SIG-M5 treated with dmso at 0.1 percent for 504 hours (cell line): ENCODE measurements around the gene LRRC34.

Experiments
- DNase-seq: peaks from one replicate; lab custom pipeline; 2025; ENCODE audit not compliant: unreplicated experiment; lab: John Stamatoyannopoulos, UW

LRRC34 gene

DNA sequence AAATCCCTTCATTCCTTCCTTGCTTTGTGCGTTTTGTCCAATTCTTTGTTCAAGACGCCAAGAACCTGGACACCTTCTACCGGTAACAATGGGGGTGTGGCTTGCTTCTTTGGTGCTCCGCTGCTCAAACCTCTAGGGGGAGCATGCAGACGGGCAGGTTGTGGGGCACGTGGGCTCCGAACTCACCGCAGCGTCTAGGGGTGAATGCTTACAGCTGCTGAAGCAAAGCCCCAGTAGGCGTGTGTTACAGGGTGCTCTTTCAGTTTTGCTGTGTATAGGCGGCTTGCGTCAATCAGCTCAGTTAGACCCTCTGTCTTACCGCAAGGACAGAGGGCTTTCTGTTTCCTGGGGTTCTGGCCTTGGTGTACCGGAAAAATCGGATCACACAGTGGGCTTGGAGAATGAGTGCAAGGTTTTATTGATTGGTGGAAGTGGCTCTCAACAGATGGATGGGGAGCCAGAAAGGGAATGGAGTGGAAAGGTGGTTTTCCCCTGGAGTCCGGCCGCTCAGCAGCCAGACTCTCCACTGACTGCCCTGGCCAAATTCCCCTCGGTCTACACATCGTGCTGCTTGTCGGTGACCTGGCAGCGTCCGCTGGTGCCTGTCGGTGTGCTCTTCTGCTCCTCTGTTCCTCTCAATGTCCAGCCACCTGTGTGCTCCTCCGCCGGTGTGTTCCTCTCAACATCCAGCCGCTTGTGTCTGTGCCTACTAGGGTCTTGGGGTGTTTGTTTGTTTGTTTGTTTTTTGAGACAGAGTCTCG, 1.2 kb upstream of the LRRC34 start:
- DNase-seq: peak; percentile 77

DNA sequence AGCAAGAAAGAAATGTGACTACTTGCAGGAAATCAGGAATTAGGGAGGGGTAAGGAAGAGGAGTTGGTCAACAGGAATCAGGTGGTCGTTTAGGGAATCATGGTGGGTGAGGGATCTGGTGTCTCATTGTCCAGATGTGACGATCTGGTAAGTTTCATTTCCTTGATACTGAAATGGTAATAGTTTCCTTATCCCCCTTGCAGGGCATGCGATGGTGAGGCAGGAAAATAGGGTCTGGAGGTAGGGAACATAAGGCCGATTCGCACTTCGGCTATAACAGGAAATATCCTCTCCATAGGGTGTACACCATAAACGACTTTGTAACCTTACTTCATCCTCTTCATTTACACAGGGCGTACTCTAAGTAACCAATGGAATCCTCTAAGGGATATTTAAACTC, 574 bp upstream of the LRRC34 start:
- DNase-seq: no peak

DNA sequence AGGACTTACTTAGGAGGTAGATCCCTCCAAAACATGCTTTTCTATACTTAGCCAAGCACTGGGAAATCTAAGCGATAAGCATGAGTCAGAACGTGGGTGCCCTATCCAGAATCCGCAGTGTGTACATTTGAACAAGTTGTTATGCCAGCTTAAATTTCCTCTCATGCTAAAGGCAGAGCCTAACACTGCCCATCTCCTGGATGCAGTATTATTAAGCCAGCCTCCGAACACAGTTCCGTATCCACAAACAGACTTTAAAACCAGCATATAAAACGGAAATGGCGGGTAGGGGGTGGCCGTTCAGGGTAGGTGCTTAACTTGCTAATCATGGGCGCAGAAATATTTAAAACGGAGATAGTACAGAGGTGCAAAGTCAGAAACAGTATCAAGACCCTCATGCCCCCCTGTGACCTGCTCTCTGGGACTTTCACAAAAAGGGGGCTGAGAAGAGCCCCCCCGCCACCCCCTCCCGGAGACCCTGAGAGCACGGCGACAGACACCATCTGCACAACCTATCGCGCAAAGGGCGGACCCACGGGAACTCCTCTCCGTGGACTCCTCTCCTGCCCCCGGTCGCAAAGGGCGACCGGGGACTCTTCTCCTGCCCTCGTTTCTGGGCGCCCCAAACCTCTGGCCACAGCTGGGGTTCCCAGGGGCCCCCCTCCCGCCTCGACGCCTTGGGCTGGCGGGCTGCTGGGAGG, 923 bp downstream of the LRRC34 start:
- DNase-seq: peak; percentile 50

DNA sequence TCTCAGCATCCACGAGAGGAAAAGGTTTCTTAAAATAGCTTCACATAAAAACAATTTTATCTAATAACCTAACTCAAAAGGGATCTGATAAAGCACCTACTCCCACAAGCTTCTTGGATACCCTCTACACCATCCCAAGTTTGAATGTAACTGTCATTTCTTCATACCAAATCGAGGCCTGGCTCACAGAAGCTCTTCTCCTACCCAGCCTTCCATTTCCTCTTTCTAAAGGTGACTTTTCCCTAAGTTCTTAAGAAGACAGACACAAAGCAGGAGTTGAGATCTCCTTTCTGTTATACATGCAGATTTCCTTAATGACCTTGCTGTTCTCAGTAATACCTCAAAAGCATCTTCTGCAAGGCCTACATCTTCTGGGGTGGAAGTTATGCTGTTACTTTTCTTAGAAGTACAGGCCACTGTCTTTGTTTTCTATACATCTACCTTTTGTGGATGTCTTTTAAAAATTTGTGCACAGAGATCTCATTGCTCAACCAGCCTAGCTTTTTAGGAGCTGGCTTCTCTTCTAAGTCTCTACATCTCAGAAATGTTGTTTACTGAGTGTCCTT, 3.4 kb downstream of the LRRC34 start:
- peak; percentile 29 for DNase-seq

DNA sequence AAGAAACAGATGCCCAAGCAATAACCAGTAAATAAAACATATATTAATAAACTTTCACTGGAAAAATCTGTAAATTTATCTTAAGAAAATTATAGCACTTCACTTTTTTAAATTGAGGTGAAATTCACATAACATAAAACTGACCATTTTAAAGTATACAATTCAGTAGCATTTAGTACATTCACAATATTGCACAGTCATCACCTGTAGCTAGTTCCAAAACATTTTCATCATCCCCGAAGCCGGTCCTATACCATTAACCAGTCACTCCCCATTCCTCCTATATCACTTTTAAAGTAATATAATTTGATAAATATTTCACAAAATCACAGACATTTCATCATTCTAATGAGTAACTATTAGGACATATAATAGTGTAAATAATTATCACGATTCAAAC, 8.0 kb downstream of the LRRC34 start:
- DNase-seq: no peak

DNA sequence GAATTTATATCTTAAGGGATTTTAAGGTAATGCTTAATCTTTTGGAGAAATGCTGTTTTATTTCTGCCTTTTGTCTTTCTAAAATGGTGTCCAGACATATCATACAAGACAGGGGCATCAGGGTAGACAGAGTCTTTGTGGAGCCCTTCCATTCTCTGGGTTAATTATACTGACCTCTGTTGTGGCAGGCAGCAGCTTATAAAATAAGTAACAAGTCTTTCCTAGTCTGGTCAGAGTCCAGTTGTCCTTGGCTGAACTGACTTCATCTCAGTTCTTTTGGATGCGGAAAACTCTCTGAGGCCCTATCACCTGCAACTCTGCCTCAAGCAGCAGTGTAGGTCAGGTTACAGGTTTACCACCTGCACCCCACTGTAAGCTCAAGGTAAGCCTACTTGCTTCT, 20.3 kb downstream of the LRRC34 start:
- DNase-seq: no peak

DNA sequence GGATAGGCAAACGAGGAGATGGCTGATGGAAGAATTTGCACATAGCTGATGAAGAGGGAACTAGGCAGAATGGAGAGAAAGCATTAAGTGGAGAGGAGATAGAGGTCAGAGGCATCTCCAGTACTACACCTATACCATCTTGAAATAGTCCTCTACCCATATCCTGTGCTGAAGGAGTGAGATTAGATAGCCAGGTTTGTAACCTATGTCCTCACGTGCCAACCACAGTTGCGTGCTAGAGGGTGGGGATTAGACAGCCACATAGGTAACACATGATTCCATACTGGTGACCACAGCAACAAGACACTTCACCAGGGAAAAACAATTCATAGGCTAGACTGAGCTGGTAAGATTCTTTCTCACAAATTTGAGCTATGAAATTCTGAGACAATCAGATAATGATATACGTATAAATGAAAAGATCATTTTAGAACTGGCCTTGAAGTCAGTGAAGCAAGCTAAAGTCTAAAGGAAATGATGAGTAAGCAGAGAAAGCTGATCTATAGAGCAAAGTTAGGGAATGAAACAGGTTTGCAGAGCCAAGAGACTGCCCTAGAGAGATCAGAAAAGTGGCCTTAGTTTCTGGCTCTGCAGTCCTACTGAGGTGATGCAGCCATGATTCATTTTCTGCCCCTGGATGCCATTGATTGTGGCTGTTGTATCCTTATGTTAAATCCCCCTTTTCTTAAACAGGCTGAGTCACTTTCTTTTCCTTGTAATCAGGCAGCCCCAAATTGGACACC, 21.8 kb downstream of the LRRC34 start:
- no peak for DNase-seq

DNA sequence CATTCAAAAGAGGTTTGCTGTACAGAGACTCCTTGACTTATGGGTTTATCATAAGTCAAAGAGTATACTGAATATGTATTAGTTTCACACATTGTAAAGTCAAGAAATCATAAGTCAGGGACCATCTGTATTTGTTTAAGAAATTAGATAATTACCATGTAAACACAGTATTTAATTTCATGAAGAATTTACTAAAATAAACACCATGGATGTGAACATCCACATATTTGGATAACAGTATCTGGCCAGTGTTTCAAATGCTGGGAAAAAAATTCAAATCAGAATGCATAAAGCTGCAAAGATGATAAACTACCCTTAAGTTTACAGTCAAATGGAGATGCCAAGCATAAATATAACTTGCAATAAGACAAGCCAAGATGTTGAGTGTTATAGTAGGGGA, 22.5 kb downstream of the LRRC34 start:
- no peak for DNase-seq

DNA sequence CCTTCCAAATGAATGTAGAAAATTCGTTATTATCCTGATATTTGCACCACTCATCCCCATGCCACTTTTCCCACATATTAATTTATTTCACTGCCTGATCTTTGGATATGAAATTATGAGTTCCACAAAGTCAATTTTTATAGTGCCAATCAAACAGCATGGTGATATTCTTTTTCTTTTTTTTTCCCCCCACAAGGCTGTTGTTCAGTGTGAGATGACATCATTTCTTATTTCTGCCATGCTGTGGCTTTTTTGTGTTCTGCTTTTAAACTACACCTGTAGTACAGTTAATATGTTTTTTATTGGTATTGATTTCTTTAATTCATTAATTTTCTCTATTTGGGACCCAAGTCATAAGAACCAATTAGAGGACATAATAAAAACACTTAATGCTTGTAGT, 24.9 kb downstream of the LRRC34 start:
- DNase-seq: no peak

DNA sequence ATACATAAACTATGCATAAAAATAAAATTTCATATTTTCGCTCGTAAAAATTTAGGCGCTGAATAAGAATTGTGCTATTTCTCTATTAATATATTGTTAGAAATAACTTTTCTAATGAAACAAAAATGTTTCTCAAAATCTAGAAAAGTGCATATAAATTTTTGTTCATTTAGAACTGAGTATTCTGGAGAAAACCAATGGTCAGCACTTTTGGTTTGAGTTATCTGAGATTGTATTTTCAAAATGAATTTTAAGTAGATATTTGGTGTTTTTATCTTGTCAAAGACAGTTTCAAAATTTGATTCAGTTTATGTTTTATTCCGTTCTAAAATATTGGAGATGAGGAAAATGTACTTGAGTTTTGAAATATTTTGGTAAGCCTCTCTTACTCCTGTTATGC, 25.6 kb downstream of the LRRC34 start:
- DNase-seq: no peak

DNA sequence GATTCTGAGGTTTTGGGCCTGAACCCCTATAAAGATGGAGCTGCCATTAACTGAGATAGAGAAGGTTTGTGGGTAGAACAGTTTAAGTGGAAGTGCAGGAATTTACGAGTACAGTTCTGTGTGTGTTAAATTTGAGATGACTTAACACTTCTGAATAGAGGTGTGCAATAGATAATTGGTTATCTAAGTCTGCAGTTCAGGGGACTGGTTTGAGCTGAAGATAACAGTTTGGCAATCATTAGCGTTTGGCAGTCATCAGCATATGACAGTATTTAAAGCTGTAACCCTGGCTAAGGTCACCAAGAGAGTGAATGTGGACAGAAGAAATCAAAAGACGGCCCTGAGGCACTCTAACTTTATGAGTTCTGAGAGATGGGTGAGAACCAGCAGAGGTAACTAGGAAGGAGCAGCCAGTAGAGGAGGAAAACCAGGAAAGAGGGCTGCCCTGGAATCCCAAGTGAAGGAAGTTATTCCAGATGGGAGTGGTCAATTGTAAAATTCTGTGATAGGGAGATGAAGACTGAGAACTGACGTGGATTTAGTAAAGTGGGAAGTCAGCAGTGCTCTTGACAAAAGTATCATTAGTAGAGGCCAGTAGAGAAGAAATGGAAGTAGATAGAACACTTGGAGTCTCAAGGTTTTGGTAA, 31.4 kb downstream of the LRRC34 start:
- DNase-seq: no peak

DNA sequence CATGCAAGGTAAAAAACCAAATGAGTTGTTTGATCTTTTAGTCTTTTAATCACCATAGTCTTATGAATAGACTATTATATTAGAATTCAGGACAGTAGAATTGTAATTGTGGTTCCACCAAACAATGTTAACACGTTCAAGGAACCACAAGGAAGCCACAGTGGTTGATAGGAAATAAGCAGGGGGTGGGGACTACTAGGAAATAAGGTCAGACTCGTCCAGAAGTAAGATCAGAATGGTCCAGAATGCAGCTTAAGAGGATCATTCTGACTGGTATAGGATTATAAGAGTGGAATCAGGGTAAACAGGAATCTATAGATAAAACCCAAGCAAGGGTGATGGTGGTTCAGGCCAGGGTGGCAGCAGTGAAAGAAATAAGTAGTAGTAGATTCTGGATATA, 32.0 kb downstream of the LRRC34 start:
- no peak for DNase-seq

DNA sequence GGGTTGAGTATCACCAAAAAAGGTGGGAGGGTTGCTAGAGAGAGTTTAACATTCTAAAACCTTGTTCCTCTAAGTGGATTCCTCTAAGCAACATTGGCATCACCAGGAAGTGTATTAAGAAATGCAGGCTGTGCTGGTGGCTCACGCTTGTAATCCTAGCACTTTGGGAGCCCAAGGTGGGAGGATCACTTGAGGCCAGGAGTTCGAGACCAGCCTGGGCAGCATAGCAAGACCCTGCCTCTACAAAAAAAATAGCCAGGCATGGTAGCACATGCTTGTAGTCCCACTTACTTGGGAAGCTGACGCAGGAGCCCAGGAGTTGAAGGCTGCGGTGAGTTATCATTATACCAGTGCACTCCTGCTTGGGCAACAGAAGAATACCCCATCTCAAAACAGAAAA, 34.9 kb downstream of the LRRC34 start:
- DNase-seq: no peak

DNA sequence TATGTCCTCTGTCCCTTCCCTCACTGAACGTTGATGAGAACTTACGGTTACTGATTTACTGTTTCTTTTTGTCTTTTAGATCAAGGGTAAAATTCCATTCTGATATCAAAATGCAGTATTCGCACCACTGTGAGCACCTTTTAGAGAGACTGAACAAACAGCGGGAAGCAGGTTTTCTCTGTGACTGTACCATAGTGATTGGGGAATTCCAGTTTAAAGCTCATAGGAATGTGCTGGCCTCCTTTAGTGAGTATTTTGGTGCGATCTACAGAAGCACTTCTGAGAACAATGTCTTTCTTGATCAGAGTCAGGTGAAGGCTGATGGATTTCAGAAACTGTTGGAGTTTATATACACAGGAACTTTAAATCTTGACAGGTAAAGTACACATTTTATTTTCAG, 38.5 kb downstream of the LRRC34 start:
- no peak for DNase-seq

DNA sequence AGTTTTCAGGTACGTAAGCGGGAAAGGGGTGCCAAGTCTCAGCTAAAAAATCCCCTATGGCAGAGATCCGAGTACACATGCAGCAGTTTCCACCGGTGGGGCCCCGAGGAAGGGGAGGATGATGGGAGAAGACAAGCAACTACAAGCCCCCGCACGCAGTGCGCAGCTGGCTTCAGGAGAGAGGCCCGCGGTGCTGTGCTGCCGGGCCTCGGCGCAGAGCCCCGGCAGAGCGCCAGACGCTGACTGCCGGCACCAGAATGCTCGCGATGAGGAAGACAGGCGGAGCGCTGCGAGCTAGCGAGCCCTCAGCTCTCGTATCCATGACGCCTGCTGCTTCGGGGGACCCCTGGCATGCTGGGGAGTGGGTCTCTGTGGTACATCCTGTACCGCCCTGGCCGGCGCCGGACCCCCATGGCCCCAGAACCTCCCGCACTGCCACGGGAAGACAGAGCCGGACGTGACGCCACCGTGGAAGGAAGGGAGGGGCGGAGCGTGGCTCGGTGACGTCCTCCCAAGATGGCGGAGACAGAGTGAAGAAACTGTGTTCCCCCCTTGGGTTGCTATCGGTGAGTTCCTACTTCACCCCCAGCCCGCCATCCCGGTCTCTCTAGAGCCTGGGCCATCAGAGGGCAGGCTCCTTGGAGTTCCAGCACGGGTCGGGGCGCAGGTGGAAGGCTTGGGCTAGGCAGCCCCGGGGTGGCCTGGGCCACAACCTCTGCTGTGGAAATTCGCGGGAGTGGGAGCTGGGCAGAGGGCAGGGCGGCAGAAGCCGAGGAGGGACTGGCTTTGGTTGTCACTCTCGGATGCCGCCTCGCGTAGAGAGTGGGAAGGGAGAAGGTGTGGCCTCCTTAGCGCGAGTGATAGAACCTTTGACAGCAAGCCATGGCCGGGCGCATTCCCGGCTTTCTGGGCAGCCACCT, 39.5 kb downstream of the LRRC34 start, which contains the start of gene MYNN:
TSS of gene MYNN (plus strand) at position 500 of the 920 bp plus-strand sequence. CDS start 900 bp downstream, outside the sequence.
- peak; percentile 90 for DNase-seq

DNA sequence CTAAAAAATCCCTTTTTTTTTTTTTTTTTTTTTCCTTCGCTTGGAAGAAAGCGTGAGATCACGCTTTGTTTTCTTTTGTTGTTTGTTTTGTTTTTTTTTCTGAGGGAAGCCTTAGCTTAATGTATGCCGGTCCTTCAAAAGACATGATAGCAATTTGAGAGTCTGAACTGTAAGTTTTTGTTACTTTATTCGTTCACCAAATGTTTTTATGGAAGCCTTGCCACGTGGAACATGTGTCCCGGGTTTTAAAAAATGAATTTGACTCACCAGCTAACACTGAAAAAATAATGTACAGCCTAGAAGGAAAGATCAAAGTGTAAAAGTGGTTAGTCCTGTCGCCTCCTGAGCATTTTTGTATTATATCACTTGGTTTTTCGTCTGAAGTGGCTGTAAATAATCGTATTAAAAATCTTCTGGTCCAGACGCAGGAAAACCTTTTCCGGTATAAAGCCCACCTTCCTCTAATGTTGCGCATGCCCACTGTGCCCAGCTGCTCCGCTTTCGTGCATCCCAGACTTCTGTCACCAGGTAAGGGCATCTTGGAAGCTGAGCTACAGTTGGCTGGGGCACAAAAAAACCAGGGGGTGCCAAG, 40.3 kb downstream of the LRRC34 start:
- DNase-seq: peak; percentile 85

DNA sequence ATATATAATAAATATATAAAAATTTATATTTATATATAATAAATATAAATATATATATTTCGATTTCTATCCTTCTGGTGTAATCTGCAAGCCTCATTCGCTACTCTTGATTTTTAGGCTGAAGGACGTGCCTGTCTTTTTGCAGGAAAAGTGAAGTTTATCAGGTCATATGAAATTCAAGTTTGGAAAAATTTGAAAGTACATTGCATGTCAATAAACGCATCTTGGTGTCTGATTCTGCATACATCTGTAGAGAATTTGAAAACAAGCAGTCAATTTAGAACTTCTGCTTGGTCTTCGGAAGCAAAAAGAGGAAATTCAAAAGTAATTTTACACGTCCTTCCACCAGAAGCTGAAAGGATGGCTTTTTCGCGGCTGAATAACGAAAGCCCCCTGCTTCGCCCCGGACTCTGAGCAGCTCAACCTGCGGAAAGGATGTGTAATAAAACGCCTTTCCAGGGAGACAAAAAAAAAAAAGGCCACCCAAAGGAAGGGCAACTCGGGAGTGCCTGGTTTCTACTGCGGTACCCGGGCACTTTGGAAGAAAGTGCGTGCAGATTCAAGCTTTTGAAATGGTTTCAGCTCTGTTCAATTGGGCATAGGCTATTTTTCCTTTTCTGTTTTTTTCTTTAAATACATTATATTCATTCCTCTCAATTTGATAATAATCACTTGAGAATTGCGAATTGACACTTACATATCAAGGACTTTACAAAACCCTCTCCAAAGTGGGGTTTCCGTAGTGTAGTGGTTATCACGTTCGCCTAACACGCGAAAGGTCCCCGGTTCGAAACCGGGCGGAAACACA, 41.0 kb downstream of the LRRC34 start:
- peak; percentile 91 for DNase-seq

DNA sequence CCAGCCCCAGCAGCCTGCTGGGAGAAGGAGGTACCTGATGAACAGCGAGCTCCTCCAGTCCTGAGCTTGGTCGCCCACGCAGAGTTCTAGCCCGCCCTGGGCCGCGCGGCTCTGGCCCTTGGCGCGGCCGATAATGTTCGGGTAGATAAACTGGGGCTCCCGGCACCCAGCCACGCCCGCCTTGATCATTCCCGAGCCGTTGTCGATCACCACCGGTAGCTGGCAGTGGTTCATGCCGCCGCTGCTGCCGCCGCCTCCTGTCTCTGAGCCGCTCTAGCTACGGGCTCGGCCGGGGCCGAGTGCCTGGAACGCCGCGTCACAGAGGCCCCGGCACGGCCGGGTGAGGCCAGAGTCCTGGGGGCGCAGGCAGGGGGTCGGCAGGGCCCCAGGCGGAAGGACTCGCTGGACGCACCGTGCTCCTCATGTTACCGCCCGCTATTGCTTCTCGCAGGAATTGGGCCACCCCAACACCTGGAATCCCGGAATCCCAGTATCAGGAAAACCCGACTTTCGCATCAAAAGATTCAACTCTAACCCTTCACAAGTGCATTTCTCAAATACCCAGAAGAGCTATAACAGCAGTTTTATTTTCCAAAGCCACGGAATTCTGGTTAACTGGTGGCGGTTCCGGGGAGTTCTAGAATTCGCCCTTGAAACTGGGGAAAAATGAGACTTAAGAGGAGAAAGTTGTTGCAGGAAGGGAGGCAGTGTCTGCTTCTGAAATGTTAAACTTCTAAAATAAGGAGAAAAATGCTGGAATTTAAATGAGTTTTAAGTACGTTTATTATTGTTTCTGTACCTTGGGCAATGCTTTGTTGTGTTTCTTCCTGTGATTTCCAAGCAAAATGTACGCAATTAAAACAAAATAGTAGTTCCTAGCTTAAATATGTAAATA, 43.2 kb downstream of the LRRC34 start, which contains the start of gene ACTRT3:
TSS of gene ACTRT3 (minus strand) at position 275 of the 895 bp plus-strand sequence. CDS start at position 234, 41 bp downstream.
- DNase-seq: peak; percentile 62
